ENCODE results near the gene PLD1. TPM values are rescaled to one million over a fixed set of nuclear protein-coding genes. Genes with fewer than 3 reads are reported as not detected.

The PLD1 gene
- total and polyA plus RNA-seq, 2 of the 8 experiments (the other 6 are each of a cell fraction or from before 2014, with no cell fraction given): 1.2 to 2.6 TPM

DNA sequence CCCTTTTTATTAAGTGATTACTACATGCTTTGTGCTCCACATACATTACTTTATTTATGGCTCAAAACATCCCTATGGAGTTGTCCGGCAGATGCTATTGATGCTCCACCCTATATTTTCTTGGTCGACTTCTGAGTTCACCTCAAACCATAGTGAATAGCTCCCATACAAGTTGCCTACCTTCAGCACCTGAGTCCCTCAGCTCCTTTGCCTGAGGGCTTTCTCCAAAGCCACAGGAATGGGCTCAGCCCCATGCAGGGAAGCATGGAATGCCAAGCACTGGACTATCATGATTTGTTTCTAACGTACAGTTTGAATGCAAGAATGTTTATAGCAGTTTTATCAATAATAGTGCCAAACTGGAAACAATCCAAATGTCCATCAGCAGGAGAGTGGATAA is 225.2 kb downstream of the PLD1 start:
- Histone ChIP-seq H3K79me1 (ENCODE audit: low read depth, low read length) (no peaks in the 10 kb centered on the region), H4K20me1 (replicated peaks in 1 of 2; ENCODE audit: control insufficient read depth in 1 of 2, insufficient read depth in 2 of 2, low read length in 2 of 2) (no peaks in the 10 kb centered on the region), H3K4me2 (ENCODE audit: insufficient read depth in 1 of 2, low read depth in 2 of 2, low read length in 2 of 2) (no peak overlapping the region), H3K9ac (replicated peaks in 1 of 4; ENCODE audit: extremely low read depth in 1 of 4, low read depth in 3 of 4, low read length in 3 of 4) (no peak overlapping the region), H4K8ac (ENCODE audit: extremely low read depth, insufficient read depth, low read length) (no peak overlapping the region), H3K18ac (ENCODE audit: extremely low read depth, low read length) (no peak overlapping the region), H3K36me3 (ENCODE audit: control insufficient read depth in 2 of 4, insufficient read depth in 4 of 4, low read length in 3 of 4) (no peaks in the 10 kb centered on the region), H3K4me3 (ENCODE audit: extremely low read depth in 1 of 4, insufficient read depth in 2 of 4, low read depth in 3 of 4, low read length in 4 of 4) (no peak overlapping the region), H3K27ac (ENCODE audit: low read depth, low read length) (no peak overlapping the region), H3K23me2 (ENCODE audit: low read depth, low read length) (no peaks in the 10 kb centered on the region), H3K79me2 (ENCODE audit: control insufficient read depth in 1 of 2, insufficient read depth in 2 of 2, low read length in 2 of 2) (no peaks in the 10 kb centered on the region), H3K9me3 (ENCODE audit: insufficient read depth in 2 of 2, low read depth in 1 of 2, low read length in 1 of 2) (no peaks in the 10 kb centered on the region), H3K23ac (ENCODE audit: insufficient read length) (no peak overlapping the region), H3K27me3 (replicated peaks in 1 of 4; ENCODE audit: control insufficient read depth in 3 of 4, extremely low read depth in 1 of 4, insufficient read depth in 3 of 4, low read length in 3 of 4) (no peaks in the 10 kb centered on the region), H4K5ac (ENCODE audit: insufficient read length, low read depth, low read length) (no peak overlapping the region), H4K91ac (replicated peaks; ENCODE audit: insufficient read length, low read length) (no peak overlapping the region), H3K4ac (replicated peaks; ENCODE audit: insufficient read length, low read depth, low read length) (no peak overlapping the region), H2AFZ (ENCODE audit: low read length) (no peak overlapping the region), H2AK5ac (ENCODE audit: low read depth, low read length) (no peak overlapping the region), H3K4me1 (replicated peaks in 1 of 4; ENCODE audit: control insufficient read depth in 3 of 4, insufficient read depth in 4 of 4, low read length in 3 of 4) (no peaks in the 10 kb centered on the region), H2BK120ac (replicated peaks; ENCODE audit: low read depth, low read length) (no peak overlapping the region), H2BK20ac (ENCODE audit: low read length) (no peak overlapping the region), H2BK15ac (ENCODE audit: low read length) (no peak overlapping the region), H3K14ac (ENCODE audit: insufficient read length) (no peak overlapping the region), H3K56ac (replicated peaks; ENCODE audit: insufficient read length, low read depth, low read length) (no peak overlapping the region), H2BK5ac (ENCODE audit: low read depth, low read length) (no peak overlapping the region), H2BK12ac (ENCODE audit: low read depth, low read length) (no peak overlapping the region)
- no peak for DNase-seq (ENCODE audit: low read depth in 1 of 2, low spot score in 2 of 2)
- ChIA-PET CTCF (ENCODE audit: partially characterized antibody) (interaction anchor here (1.2 to 2.1 kb wide), 2 partner anchors 15 to 19 kb away, joined by 4 to 7 read pairs; no protein-coding TSS in a partner anchor), POLR2A (ENCODE audit: partially characterized antibody) (no interaction called here)
- 82% methylated on average over 3 of the region's 3 CpGs; no CpG with 5 or more reads in 1 of the 2 experiments for WGBS, 2 experiments (ENCODE audit: extremely low coverage in 1 of 2, insufficient coverage in 1 of 2, insufficient read length in 1 of 2, insufficient replicate concordance in 2 of 2, low coverage in 1 of 2, low lambda C conversion rate in 2 of 2, missing lambda C conversion rate in 1 of 2)
- no peak for FAIRE-seq
- TF ChIP-seq JUND (IDR thresholded peaks at IDR 0.05; ENCODE audit: low read length) (no peak), BACH1 (IDR thresholded peaks at IDR 0.05; ENCODE audit: low read length) (no peak), KDM5A (IDR thresholded peaks at IDR 0.05; ENCODE audit: low read length) (no peak), TBP (IDR thresholded peaks at IDR 0.05; ENCODE audit: low read depth, low read length) (no peak), EGR1 (IDR thresholded peaks at IDR 0.05; ENCODE audit: borderline replicate concordance, low read depth, low read length) (no peak), POLR2AphosphoS5 (IDR thresholded peaks at IDR 0.05; ENCODE audit: low read depth, low read length) (no peak)
- TF ChIP-seq, protein P1, sequence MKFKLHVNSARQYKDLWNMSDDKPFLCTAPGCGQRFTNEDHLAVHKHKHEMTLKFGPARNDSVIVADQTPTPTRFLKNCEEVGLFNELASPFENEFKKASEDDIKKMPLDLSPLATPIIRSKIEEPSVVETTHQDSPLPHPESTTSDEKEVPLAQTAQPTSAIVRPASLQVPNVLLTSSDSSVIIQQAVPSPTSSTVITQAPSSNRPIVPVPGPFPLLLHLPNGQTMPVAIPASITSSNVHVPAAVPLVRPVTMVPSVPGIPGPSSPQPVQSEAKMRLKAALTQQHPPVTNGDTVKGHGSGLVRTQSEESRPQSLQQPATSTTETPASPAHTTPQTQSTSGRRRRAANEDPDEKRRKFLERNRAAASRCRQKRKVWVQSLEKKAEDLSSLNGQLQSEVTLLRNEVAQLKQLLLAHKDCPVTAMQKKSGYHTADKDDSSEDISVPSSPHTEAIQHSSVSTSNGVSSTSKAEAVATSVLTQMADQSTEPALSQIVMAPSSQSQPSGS (IDR thresholded peaks at IDR 0.05; ENCODE audit: low read length): no peak

All from H1 (cell line).